Parathyroid adenoma (tissue), 2 donors: ENCODE data around the gene NAA15.

Experiments used
- H2AFZ ChIP-seq: fragments of 300-600 bp; sonication (generic); one replicate; pipeline ENCODE4 v1.7.0; 2017; ENCODE audit warnings: antibody characterized with exemption, mild to moderate bottlenecking
- H3K27ac ChIP-seq: fragments of 300-600 bp; sonication (generic); one replicate; pipeline ENCODE4 v1.7.0; 2017
- H3K27me3 ChIP-seq: fragments of 300-600 bp; sonication (generic); one replicate; pipeline ENCODE4 v1.7.0; 2017; ENCODE audit warnings: low read length; ENCODE audit not compliant: control insufficient read depth, insufficient read depth
- H3K36me3 ChIP-seq: fragments of 300-600 bp; sonication (generic); one replicate; pipeline ENCODE4 v1.7.0; 2017; ENCODE audit warnings: low read length; ENCODE audit not compliant: control insufficient read depth, insufficient read depth
- H3K4me1 ChIP-seq: fragments of 300-600 bp; sonication (generic); one replicate; pipeline ENCODE4 v1.7.0; 2017; ENCODE audit warnings: control low read depth
- H3K4me2 ChIP-seq: fragments of 300-600 bp; sonication (generic); one replicate; pipeline ENCODE4 v1.7.0; 2017; ENCODE audit warnings: low read length
- H3K4me3 ChIP-seq: fragments of 300-600 bp; sonication (generic); one replicate; pipeline ENCODE4 v1.7.0; 2017; ENCODE audit warnings: low read depth, low read length
- H3K79me2 ChIP-seq: fragments of 300-600 bp; sonication (generic); one replicate; pipeline ENCODE4 v1.7.0; 2017; ENCODE audit warnings: control low read depth
- H3K9ac ChIP-seq: fragments of 300-600 bp; sonication (generic); one replicate; pipeline ENCODE4 v1.7.0; 2017; ENCODE audit warnings: mild to moderate bottlenecking
- H3K9me3 ChIP-seq: fragments of 300-600 bp; sonication (generic); one replicate; pipeline ENCODE4 v1.7.0; 2017; ENCODE audit warnings: low read length; ENCODE audit not compliant: control insufficient read depth
- CTCF ChIP-seq: fragments of 300-600 bp; sonication (generic); IDR thresholded peaks from one replicate; pipeline ENCODE4 v1.7.0; 2017; ENCODE audit warnings: antibody characterized with exemption, mild to moderate bottlenecking
- donor health status: primary hyperparathyroidism.

NAA15 gene

GRCh38 chr4:139453371-139454110, 152.2 kb downstream of the NAA15 start:
- H3K4me3 ChIP-seq = peak overlapping the region; percentile 84
- peak overlapping the region; percentile 92 for H3K27ac ChIP-seq
- no peaks in the 10 kb centered on the region for H3K4me1 ChIP-seq
- H3K9ac ChIP-seq = peak overlapping the region; percentile 35
- peak overlapping the region; percentile 90 for H3K4me2 ChIP-seq
- H3K27me3 ChIP-seq = no peaks in the 10 kb centered on the region
- no peak for TF ChIP-seq CTCF
- H3K9me3 ChIP-seq = no peaks in the 10 kb centered on the region
- peak overlapping the region; percentile 91 for H2AFZ ChIP-seq
- no peaks in the 10 kb centered on the region for H3K36me3 ChIP-seq
- peaks cover 16% of the 10 kb centered on the region for H3K79me2 ChIP-seq

GRCh38 chr4:139454111-139455045, 153.1 kb downstream of the NAA15 start, which contains the start of gene RAB33B:
RAB33B (plus strand) TSS chr4:139454121; CDS start chr4:139454196, 75 bp downstream.
- H3K9me3 ChIP-seq = no peaks in the 10 kb centered on the region
- no peaks in the 10 kb centered on the region for H3K27me3 ChIP-seq
- no peaks in the 10 kb centered on the region for H3K4me1 ChIP-seq
- peak within 1 kb of the TSS; percentile 84 for H3K4me3 ChIP-seq
- H2AFZ ChIP-seq = peak within 1 kb of the TSS; percentile 91
- H3K9ac ChIP-seq = peak within 1 kb of the TSS; percentile 35
- no peaks in the 10 kb centered on the region for H3K36me3 ChIP-seq
- H3K79me2 ChIP-seq = peaks cover 18% of the 10 kb centered on the region
- peak within 1 kb of the TSS; percentile 92 for H3K27ac ChIP-seq
- no peak for TF ChIP-seq CTCF
- peak within 1 kb of the TSS; percentile 90 for H3K4me2 ChIP-seq

- TF ChIP-seq CTCF = no peak
- Histone ChIP-seq H3K27me3 (no peaks in the 10 kb centered on the region), H3K36me3 (no peaks in the 10 kb centered on the region), H3K9me3 (no peaks in the 10 kb centered on the region), H3K9ac (no peak overlapping the region), H3K4me2 (peak overlapping the region; percentile 90), H2AFZ (no peak overlapping the region), H3K4me1 (no peaks in the 10 kb centered on the region), H3K4me3 (peak overlapping the region; percentile 84), H3K27ac (no peak overlapping the region), H3K79me2 (peaks cover 18% of the 10 kb centered on the region)
Measured at GRCh38 chr4:139455126-139455538, 153.8 kb downstream of the NAA15 start.

GRCh38 chr4:139457318-139457717, 156.0 kb downstream of the NAA15 start:
- H3K9me3 ChIP-seq = no peaks in the 10 kb centered on the region
- H3K9ac ChIP-seq = no peak overlapping the region
- no peaks in the 10 kb centered on the region for H3K4me1 ChIP-seq
- H3K27ac ChIP-seq = no peak overlapping the region
- no peak for TF ChIP-seq CTCF
- no peaks in the 10 kb centered on the region for H3K27me3 ChIP-seq
- H3K36me3 ChIP-seq = no peaks in the 10 kb centered on the region
- no peak overlapping the region for H2AFZ ChIP-seq
- no peak overlapping the region for H3K4me3 ChIP-seq
- no peak overlapping the region for H3K4me2 ChIP-seq
- peaks cover 18% of the 10 kb centered on the region for H3K79me2 ChIP-seq
